Left ventricle myocardium superior (tissue), 1 donor: Measurements from ENCODE around the gene SOX5. TPM values are rescaled to one million over a fixed set of nuclear protein-coding genes. Genes with fewer than 3 reads are reported as not detected.
A peak's percentile ranks its signal among the peaks of the same experiment; 100 is the strongest.

Source experiments
- ATAC-seq: fragments of 200-7000 bp; cut with Tn5 transposase; one replicate; pipeline ENCODE4 v1.9.1; 2020; ENCODE audit warnings: mild to moderate bottlenecking, moderate library complexity
- DNase-seq: peaks from one replicate; pipeline ENCODE4 v3.0.0-alpha.2; 2020
- intact Hi-C: fragments of 100-400 bp; cut with micrococcal nuclease; formaldehyde crosslinking; loops from one replicate; pipeline ENCODE4 v1.11.0; 2022
- long read RNA-seq: library from polyadenylated mRNA; unstranded; transcript quantifications from one replicate; pipeline ENCODE4 v2.0.0, GENCODE V29; 2021
- total RNA-seq: library from RNA; stranded (reverse); fragmentation: NEBNext Ultra II Directional; extraction: Animal tissue kit (Norgen Biotek cat#: 25700); gene quantifications from one replicate; pipeline ENCODE4 v1.2.1, GENCODE V29; 2021
- donor health status: DM: no; HTN: yes; CAD: no; lungs with severe emphysema.

Gene SOX5
- total RNA-seq, result 4.0 TPM
- long read RNA-seq, partial matches to known transcripts, result 0 of 1 reads
- long read RNA-seq, other reads (novel, unspliced or antisense), result 1 of 1 reads

GRCh38 chr12:23949348-23950209 is at the start of gene SOX5:
Gene SOX5 (minus strand): TSS chr12:23949670. CDS start chr12:23949601, 69 bp downstream.
- intact Hi-C loops, result no loop called here
- ATAC-seq (peak; percentile 97), DNase-seq (peak; percentile 60)

DNA sequence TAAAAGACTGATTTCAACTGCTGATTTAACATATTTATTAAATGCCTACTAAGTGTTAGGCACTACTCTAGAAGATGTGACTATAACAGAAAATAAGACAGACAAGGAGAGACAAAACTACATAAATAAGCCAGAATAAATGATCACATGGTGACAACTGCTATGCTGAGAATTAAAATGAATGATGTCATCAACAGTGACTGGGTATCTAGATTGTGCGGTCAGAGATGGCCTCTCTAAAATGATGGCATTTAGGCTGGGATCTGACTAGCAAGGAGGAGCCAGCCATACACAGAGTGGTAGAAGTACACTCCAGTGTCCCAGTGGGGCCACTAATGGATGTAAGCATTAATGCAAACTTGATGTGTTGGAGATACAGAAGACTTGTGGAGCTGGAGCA is 37.6 kb upstream of the SOX5 start:
- intact Hi-C loops, result no loop called here
- ATAC-seq (no peak), DNase-seq (no peak)

DNA sequence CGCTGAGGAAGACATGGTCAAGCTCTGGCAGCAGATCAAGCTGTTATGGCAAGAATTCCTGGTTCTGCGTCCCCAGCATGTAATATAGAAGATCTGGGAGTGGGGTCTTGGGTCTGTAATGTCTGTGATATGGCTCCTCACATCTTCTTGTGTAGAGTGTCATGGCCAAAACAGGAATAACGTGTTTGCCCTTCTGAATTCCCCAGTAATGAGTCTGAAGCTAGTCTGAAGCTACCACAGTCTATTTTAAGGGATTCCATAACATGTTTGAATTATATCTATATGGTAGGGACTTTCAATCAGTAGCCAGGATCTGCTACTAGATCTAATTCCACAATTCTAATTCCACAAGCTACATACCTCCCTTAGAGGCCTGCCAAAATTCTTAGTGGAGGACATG is 31.4 kb upstream of the SOX5 start:
- intact Hi-C loops, result no loop called here
- DNase-seq (no peak), ATAC-seq (no peak)

- DNase-seq, result no peak
- intact Hi-C loops, result no loop called here
- no peak for ATAC-seq
These were observed 15.3 kb upstream of the SOX5 start for GRCh38 chr12:23964812-23965211.

GRCh38 chr12:23959826-23960225 is 10.4 kb upstream of the SOX5 start:
- ATAC-seq, result no peak
- no peak for DNase-seq
- intact Hi-C loops, result no loop called here

- no peak for DNase-seq
- intact Hi-C loops, result no loop called here
- ATAC-seq, result no peak
These were observed 4.9 kb upstream of the SOX5 start for GRCh38 chr12:23954332-23954731.

DNA sequence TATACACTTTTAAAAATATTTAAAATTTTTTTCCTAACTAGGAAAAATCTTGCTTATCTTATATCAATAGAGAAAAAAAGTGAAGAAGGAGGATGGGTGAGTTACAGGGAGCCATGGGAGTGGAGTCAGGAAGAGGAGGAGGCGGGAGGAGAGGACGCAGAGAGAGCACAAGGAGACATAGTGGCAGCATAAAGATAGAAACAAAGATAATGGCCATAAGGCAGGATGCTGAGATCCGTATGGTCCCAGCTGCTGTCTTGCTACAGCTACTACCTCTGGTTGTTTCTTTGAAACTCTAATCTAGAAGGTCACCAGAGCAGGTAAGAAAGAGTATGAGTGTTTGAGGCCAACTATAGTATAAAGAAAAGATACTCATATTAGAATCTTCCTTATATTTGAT is 2.6 kb upstream of the SOX5 start:
- ATAC-seq, result no peak
- intact Hi-C loops, result no loop called here
- no peak for DNase-seq

DNA sequence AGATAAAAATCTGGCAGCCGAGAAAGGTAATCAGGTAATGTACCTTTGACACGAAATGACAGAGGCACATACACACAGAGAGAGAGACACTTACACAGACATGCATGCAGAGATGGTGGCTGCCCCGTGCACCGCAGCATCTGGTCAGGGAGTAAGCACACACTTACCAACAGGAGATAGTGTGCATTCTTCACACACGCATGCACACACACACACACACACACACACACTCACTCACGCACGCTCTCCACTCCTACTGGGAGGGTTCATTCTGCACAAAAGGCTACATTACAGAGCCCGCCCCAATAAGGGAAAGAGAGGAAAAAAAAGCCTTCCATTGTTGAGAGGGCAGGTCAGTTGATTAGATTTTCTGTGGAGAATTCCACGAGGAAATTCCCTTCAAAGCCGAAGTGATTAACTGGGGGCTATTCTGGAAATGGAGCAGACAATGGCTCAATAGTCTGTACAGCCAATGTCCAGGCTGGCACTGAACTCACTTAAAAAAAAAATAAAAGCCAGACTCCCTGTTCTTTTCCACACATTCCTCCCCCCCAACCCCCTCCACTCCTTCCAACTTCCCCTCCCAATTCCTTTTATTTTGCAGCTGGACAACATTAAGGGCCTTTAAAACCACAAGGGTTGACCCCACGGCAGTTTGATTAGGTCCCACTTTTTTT is 1.4 kb upstream of the SOX5 start:
- intact Hi-C loops, result no loop called here
- peak; percentile 55 for ATAC-seq
- DNase-seq, result peak; percentile 33

- intact Hi-C loops, result no loop called here
- peak; percentile 58 for ATAC-seq
- DNase-seq, result peak; percentile 11
These were observed 822 bp upstream of the SOX5 start for GRCh38 chr12:23950210-23950774.

GRCh38 chr12:23948291-23948690 is 1.2 kb downstream of the SOX5 start:
- no peak for DNase-seq
- no peak for ATAC-seq
- intact Hi-C loops, result no loop called here

DNA sequence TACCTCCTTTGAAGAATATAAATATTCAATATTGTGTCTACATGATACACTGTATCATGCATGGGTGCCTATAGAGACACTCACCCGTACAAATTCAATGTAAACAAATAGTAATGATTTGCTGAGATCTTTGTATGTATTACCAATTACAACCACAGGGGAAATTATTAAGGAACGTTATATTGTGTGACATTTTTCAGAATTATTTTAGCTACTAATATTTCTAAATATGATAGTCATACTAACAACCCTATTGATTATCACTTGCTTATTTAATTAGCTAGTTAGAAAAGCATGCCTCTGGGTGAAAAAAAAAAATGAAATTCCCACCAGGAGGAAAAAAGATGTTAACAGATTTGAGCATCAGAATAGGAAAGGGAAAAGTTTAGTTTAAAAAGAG is 2.1 kb downstream of the SOX5 start:
- ATAC-seq (no peak), DNase-seq (no peak)
- intact Hi-C loops, result no loop called here

GRCh38 chr12:23945249-23945648 is 4.2 kb downstream of the SOX5 start:
- ATAC-seq, result no peak
- DNase-seq, result no peak
- intact Hi-C loops, result no loop called here

DNA sequence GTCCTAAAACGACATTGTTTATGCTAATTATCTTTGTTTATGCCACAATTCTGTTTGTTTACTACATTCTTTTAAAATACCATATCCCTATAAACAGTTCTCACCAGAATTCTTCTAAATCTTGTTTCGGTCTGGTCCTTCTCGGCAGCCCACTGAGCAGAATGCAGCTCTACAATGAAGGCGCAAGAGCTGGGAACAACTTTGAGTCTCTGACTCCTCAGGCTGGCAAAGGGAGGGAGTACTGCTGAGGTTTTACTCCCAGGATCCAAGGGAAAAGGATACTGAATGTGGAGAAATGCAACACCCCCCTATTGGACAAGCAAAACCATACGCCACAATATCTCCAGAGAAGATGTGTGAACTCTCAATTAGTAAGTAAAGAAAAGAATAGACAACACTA is 5.4 kb downstream of the SOX5 start:
- ATAC-seq (no peak), DNase-seq (no peak)

DNA sequence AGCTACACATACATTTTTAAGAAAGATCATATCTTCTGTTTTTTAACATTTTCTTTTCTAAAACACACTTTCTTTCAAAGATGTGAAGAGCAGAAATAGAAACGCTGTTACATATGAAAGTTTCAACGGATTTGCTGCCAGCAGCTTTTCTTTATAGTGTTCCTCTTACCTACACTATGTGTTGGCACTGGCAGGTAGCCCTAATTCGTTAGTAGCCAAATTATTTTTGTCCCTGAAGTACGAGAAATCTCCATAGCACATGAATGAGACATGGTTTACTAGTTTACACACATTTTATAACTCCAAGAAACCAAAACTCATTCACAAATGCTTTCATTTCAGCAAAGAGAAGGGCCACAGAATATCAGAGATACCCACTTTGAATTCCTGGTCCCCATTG is 6.6 kb downstream of the SOX5 start:
- intact Hi-C loops, result no loop called here
- ATAC-seq (no peak), DNase-seq (no peak)

More for the DNA sequence above, 5.4 kb downstream of the SOX5 start:
- intact Hi-C loops, result no loop called here

GRCh38 chr12:23941780-23942179 is 7.7 kb downstream of the SOX5 start:
- DNase-seq, result no peak
- intact Hi-C loops, result no loop called here
- no peak for ATAC-seq

- no peak for ATAC-seq
- DNase-seq, result no peak
- intact Hi-C loops, result no loop called here
These were observed 11.0 kb downstream of the SOX5 start for GRCh38 chr12:23938422-23938821.

GRCh38 chr12:23931176-23931575 is 18.3 kb downstream of the SOX5 start:
- no peak for ATAC-seq
- no peak for DNase-seq
- intact Hi-C loops, result no loop called here

- ATAC-seq, result no peak
- intact Hi-C loops, result no loop called here
- no peak for DNase-seq
These were observed 18.9 kb downstream of the SOX5 start for GRCh38 chr12:23930599-23930998.

DNA sequence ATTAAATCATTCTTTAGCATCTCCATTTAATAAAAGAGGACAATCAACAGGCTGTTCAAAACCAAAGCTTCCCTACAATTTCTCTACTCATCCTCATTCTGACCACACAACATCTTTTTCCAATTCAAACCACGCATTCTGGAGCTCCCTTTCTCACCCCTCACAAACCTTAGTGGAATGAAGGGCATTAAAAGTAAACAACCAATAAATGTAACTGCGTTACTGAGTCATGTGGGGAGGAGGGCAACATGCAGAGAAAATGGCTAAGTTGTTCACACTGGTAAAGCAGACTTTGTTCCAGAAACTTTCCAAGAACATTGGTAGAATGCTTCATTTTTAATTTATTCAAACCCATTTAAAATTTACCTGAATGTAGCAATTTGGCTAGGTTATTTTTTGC is 19.6 kb downstream of the SOX5 start:
- intact Hi-C loops, result no loop called here
- ATAC-seq (no peak), DNase-seq (no peak)

DNA sequence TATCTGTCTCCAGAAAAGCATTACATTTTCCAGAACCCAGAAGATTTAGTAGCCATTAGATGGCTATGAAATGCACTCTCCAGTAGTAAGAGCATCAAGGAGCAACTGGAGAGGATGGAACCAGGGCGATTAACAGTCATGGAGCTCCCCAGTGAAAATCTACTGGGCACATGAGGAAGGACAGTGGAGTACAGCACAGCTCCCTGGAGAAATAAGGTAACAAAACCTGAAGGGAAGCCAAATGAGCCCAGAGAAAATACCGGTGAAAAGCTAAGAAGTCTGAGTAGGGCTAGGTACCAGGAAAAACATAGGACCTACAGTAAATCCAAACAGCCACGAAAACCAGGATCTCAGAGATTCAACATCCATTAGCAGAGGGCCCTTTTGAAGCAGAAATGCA is 21.6 kb downstream of the SOX5 start:
- DNase-seq (no peak), ATAC-seq (no peak)
- intact Hi-C loops, result no loop called here
